Activated CD4-positive, alpha-beta T cell treated with anti-CD3 and anti-CD28 coated beads, Interleukin-2, amount 50 U/mL, for 48 hours (primary cell): ENCODE measurements around the gene MEI1.

Experiments
- DNase-seq, 2 experiments: peaks; one replicate each; pipeline ENCODE4 v3.0.0-alpha.2; 2020

The MEI1 gene

GRCh38 chr22:41752011-41752970 is 53.0 kb downstream of the MEI1 start:
- DNase-seq, result peak; percentile 5 to 7

GRCh38 chr22:41753984-41754383 is 54.7 kb downstream of the MEI1 start:
- no peak for DNase-seq

- no peak for DNase-seq
These were observed 58.2 kb downstream of the MEI1 start for GRCh38 chr22:41757502-41757901.

GRCh38 chr22:41758231-41758630 is 58.9 kb downstream of the MEI1 start:
- no peak for DNase-seq

GRCh38 chr22:41762980-41763779 is 63.9 kb downstream of the MEI1 start:
- peak; percentile 50 to 59 for DNase-seq

GRCh38 chr22:41766476-41766875 is 67.2 kb downstream of the MEI1 start:
- no peak for DNase-seq

GRCh38 chr22:41768430-41768829 is 69.1 kb downstream of the MEI1 start:
- no peak for DNase-seq

- no peak for DNase-seq
These were observed 71.6 kb downstream of the MEI1 start for GRCh38 chr22:41770715-41771468.

- no peak for DNase-seq
These were observed 72.9 kb downstream of the MEI1 start for GRCh38 chr22:41772198-41772597.

GRCh38 chr22:41772645-41773044 is 73.3 kb downstream of the MEI1 start:
- no peak for DNase-seq

- no peak for DNase-seq
These were observed 76.0 kb downstream of the MEI1 start for GRCh38 chr22:41775338-41775737.

GRCh38 chr22:41775976-41776375 is 76.7 kb downstream of the MEI1 start:
- no peak for DNase-seq

- no peak for DNase-seq
These were observed 77.1 kb downstream of the MEI1 start for GRCh38 chr22:41776381-41776780.

- DNase-seq, result no peak
These were observed 78.6 kb downstream of the MEI1 start for GRCh38 chr22:41777749-41778425.

GRCh38 chr22:41779929-41780505 is 80.7 kb downstream of the MEI1 start:
- DNase-seq, result peak; percentile 18 to 24

- DNase-seq, result peak; percentile 87 to 92
These were observed 81.6 kb downstream of the MEI1 start for GRCh38 chr22:41780746-41781505.

- peak in 1 of 2 experiments; percentile 13 for DNase-seq
These were observed 82.2 kb downstream of the MEI1 start for GRCh38 chr22:41781507-41781906.

- peak; percentile 30 to 44 for DNase-seq
These were observed 83.0 kb downstream of the MEI1 start for GRCh38 chr22:41782316-41782715.

- DNase-seq, result no peak
These were observed 83.4 kb downstream of the MEI1 start for GRCh38 chr22:41782751-41783150.

- no peak for DNase-seq
These were observed 88.0 kb downstream of the MEI1 start for GRCh38 chr22:41787331-41787730.

- no peak for DNase-seq
These were observed 94.6 kb downstream of the MEI1 start for GRCh38 chr22:41793871-41794270.
